DND-41 (cell line): Measurements from ENCODE around the gene NMT2.

Experiments used
- CTCF ChIP-seq: IDR thresholded peaks from 2 replicates; pipeline ENCODE4 v1.5.1; 2012; ENCODE audit warnings: borderline replicate concordance, low read length, moderate library complexity, mild to moderate bottlenecking; ENCODE audit not compliant: poor library complexity, severe bottlenecking; ENCODE audit errors: extremely low read depth
- EZH2 ChIP-seq: IDR thresholded peaks from 3 replicates; pipeline ENCODE4 v1.6.1; 2012; ENCODE audit warnings: borderline replicate concordance, low read depth, mild to moderate bottlenecking, moderate library complexity, low read length, inconsistent platforms; ENCODE audit not compliant: severe bottlenecking

DNA sequence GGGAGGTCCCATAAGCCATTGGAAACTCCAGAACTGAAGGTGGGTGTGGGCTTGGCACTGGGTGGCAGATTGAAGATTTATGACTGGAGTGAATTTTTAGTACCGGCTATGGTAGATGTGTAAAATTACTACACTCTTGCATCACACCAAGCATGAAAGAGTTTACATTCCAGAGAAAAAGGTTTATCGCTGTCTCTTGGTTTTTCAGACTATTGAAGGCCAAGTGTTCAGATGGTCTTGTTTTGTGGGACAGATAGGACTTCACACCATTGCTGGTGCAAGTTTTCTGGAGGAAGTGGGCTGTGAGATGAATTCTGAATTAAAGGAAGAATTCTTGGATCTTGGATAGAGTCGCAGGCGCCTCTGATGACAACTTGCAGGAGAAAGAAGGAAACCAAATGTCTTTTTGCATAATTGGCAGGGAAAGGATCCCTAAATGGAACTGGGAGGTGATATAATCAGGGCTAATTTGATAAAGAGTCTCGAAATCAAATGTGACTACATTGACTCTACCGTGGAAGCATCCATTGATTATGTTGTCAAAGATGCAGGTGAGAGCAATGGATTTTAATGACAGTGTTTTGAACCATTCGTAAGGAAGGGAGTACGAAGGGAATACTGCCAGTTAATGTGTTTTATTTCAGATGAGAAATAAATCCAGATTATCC, 14.2 kb upstream of the NMT2 start:
- TF ChIP-seq CTCF (no peak), EZH2 (no peak)
